ENCODE results near the gene RNF115. TPM values are rescaled to one million over a fixed set of nuclear protein-coding genes. Genes with fewer than 3 reads are reported as not detected.

RNF115 gene
- total RNA-seq, 1 experiment from 2014 or later: 15.2 TPM

GRCh38 chr1:145692785-145693443 lies 131.0 kb downstream of the RNF115 start:
- no peak overlapping the region for H2AFZ ChIP-seq (ENCODE audit: low read length)

GRCh38 chr1:145690587-145691558 lies 133.0 kb downstream of the RNF115 start:
- no TSS peak for BruUV-seq (replicated peaks)
- peak; percentile 43 for DNase-seq
- TF ChIP-seq CTCF (conservative IDR thresholded peaks at IDR 0.05; ENCODE audit: low read depth, low read length) (no peak), EZH2phosphoT487 (IDR thresholded peaks at IDR 0.05; ENCODE audit: borderline replicate concordance, low read length) (no peak), EZH2 (IDR thresholded peaks at IDR 0.05; ENCODE audit: low read length, unreplicated experiment) (no peak)
- ATAC-seq: peak; percentile 66
- Histone ChIP-seq H3K4me2 (ENCODE audit: low read length) (no peak overlapping the region), H3F3A (ENCODE audit: low read length, unreplicated experiment) (no peaks in the 10 kb centered on the region), H2AFZ (ENCODE audit: low read length) (no peak overlapping the region), H3K9ac (ENCODE audit: low read length) (no peak overlapping the region), H3K4me1 (ENCODE audit: insufficient read depth, low read length) (peaks cover 11% of the 10 kb centered on the region), H3K9me2 (replicated peaks; ENCODE audit: low read length) (no peaks in the 10 kb centered on the region), H3K9me3 (ENCODE audit: low read length) (no peaks in the 10 kb centered on the region), H4K20me1 (ENCODE audit: low read length) (no peaks in the 10 kb centered on the region), H3K79me2 (ENCODE audit: low read length) (no peaks in the 10 kb centered on the region), H3K27me3 (ENCODE audit: low read length) (no peaks in the 10 kb centered on the region), H3K4me3 (ENCODE audit: low read length) (no peak overlapping the region), H3K27ac (ENCODE audit: low read length) (no peak overlapping the region), H3K36me3 (ENCODE audit: low read depth, low read length) (no peaks in the 10 kb centered on the region)
- ChIA-PET POLR2A (ENCODE audit: unreplicated experiment) (no interaction called here), CTCF (no interaction called here)
- intact Hi-C loops (cut with micrococcal nuclease): no loop called here

More at GRCh38 chr1:145692785-145693443, 131.0 kb downstream of the RNF115 start:
- Histone ChIP-seq H3K4me1 (ENCODE audit: insufficient read depth, low read length) (peaks cover 11% of the 10 kb centered on the region), H3K9ac (ENCODE audit: low read length) (no peak overlapping the region), H3K4me3 (ENCODE audit: low read length) (no peak overlapping the region), H3K4me2 (ENCODE audit: low read length) (no peak overlapping the region), H3F3A (ENCODE audit: low read length, unreplicated experiment) (no peaks in the 10 kb centered on the region), H3K9me2 (replicated peaks; ENCODE audit: low read length) (no peaks in the 10 kb centered on the region), H3K27ac (ENCODE audit: low read length) (no peak overlapping the region), H3K27me3 (ENCODE audit: low read length) (no peaks in the 10 kb centered on the region), H3K9me3 (ENCODE audit: low read length) (no peaks in the 10 kb centered on the region), H4K20me1 (ENCODE audit: low read length) (no peaks in the 10 kb centered on the region), H3K79me2 (ENCODE audit: low read length) (no peaks in the 10 kb centered on the region), H3K36me3 (ENCODE audit: low read depth, low read length) (no peaks in the 10 kb centered on the region)
- no TSS peak for BruUV-seq (replicated peaks)
- TF ChIP-seq EZH2phosphoT487 (IDR thresholded peaks at IDR 0.05; ENCODE audit: borderline replicate concordance, low read length) (no peak), EZH2 (IDR thresholded peaks at IDR 0.05; ENCODE audit: low read length, unreplicated experiment) (no peak), CTCF (conservative IDR thresholded peaks at IDR 0.05; ENCODE audit: low read depth, low read length) (no peak)
- ATAC-seq: no peak
- ChIA-PET POLR2A (ENCODE audit: unreplicated experiment) (no interaction called here), CTCF (no interaction called here)
- no peak for DNase-seq
- intact Hi-C loops (cut with micrococcal nuclease): no loop called here

Measured in PC-3 (cell line).